Ovary (tissue), 9 donors: Measurements from ENCODE around the gene STK38L. TPM values are rescaled to one million over a fixed set of nuclear protein-coding genes. Genes with fewer than 3 reads are reported as not detected.

Experiments used
- DNase-seq, 5 donors: peaks; one replicate each; pipeline ENCODE4 v3.0.0-alpha.2; 2019 to 2020
- H3K27ac ChIP-seq, 2 donors: fragments of 200-600 bp; one replicate each; pipeline versions ENCODE4 v1.5.1 to v1.8.0; 2019 to 2022
- H3K27me3 ChIP-seq: fragments of 200-600 bp; one replicate; pipeline ENCODE4 v1.8.0; 2022
- H3K36me3 ChIP-seq: fragments of 200-600 bp; sonication (generic); one replicate; pipeline ENCODE4 v1.5.1; 2019
- H3K4me1 ChIP-seq: one replicate; pipeline ENCODE4 v1.8.1; 2013; ENCODE audit warnings: mild to moderate bottlenecking, moderate library complexity; ENCODE audit not compliant: insufficient read depth
- H3K4me3 ChIP-seq: fragments of 200-600 bp; sonication (generic); one replicate; pipeline ENCODE4 v1.5.1; 2017
- H3K9me3 ChIP-seq, 2 donors: fragments of 200-600 bp in 1 of 2; sonication (generic) in 1 of 2; one replicate each; pipeline versions ENCODE4 v1.5.1 to v1.8.1; 2013 to 2019; ENCODE audit warnings: mild to moderate bottlenecking in 1 of 2, moderate library complexity in 1 of 2
- EP300 ChIP-seq: sonication (generic); formaldehyde crosslinking; IDR thresholded peaks from one replicate; pipeline ENCODE4 v1.6.1; 2017; ENCODE audit warnings: antibody characterized with exemption
- POLR2A ChIP-seq: fragments of 450-650 bp; IDR thresholded peaks from one replicate; pipeline ENCODE4 v1.6.1; 2017; ENCODE audit warnings: antibody characterized with exemption, mild to moderate bottlenecking, moderate library complexity
- WGBS, 3 donors: extraction: QIAGEN DNeasy Blood & Tissue Kit in 1 of 3; methylation state at CpG; one replicate each; pipeline versions ENCODE4 v1.1.5 to v1.1.7; 2013 to 2017; 5-methylcytosine and 5-hydroxymethylcytosine counted together
- intact Hi-C, 4 donors: fragments of 100-400 bp; cut with DNase I; formaldehyde crosslinking; loops; one replicate each; pipeline versions ENCODE4 v1.11.0 to v1.15.1; 2022 to 2023
- polyA plus RNA-seq, 2 donors: library from polyadenylated mRNA; stranded (reverse); fragments of 200-250 nt in 1 of 2; fragments of 350-450 nt in 1 of 2; fragmentation: Illumina TruSeq in 1 of 2; extraction: RNeasy Lipid Tissue Mini Kit (QIAGEN cat#74804) in 1 of 2; gene quantifications; one replicate each; pipeline ENCODE4 v1.2.3, GENCODE V29; 2013 to 2014
- total RNA-seq, 7 donors: library from RNA; depleted of rRNA in 2 of 7; stranded (reverse); fragments of >200 nt in 2 of 7; fragmentation: NEBNext Ultra II Directional in 3 of 7; extraction: Animal tissue kit (Norgen Biotek cat#: 25700) in 3 of 7; gene quantifications; one replicate each; pipeline versions ENCODE4 v1.1.0 to v1.2.4, GENCODE V29; 2016 to 2023
- TF ChIP-seq, protein P1 (sequence below), 3 donors: fragments of 450-650 bp in 2 of 3; fragments of 200-600 bp in 1 of 3; IDR thresholded peaks; one replicate each; pipeline versions ENCODE4 v1.5.1 to v1.8.0; 2016 to 2022; ENCODE audit warnings: antibody characterized with exemption in 3 of 3, mild to moderate bottlenecking in 1 of 3
- donor health status: DM: no; HTN: no; CAD: no; lungs with moderate emphysema.
- donor health status: DM: no; HTN: no; CAD: no.
- donor health status: Bipolar disorder and iron deficiency.
- donor health status: DM: yes; HTN: yes; CAD: no.
- donor health status: DM: no; HTN: no; CAD: no.
- donor health status: DM: yes; HTN: yes; CAD: no.

STK38L gene
- total and polyA plus RNA-seq, 9 donors = 7.4 to 24.7 (median 16.8) TPM

DNA sequence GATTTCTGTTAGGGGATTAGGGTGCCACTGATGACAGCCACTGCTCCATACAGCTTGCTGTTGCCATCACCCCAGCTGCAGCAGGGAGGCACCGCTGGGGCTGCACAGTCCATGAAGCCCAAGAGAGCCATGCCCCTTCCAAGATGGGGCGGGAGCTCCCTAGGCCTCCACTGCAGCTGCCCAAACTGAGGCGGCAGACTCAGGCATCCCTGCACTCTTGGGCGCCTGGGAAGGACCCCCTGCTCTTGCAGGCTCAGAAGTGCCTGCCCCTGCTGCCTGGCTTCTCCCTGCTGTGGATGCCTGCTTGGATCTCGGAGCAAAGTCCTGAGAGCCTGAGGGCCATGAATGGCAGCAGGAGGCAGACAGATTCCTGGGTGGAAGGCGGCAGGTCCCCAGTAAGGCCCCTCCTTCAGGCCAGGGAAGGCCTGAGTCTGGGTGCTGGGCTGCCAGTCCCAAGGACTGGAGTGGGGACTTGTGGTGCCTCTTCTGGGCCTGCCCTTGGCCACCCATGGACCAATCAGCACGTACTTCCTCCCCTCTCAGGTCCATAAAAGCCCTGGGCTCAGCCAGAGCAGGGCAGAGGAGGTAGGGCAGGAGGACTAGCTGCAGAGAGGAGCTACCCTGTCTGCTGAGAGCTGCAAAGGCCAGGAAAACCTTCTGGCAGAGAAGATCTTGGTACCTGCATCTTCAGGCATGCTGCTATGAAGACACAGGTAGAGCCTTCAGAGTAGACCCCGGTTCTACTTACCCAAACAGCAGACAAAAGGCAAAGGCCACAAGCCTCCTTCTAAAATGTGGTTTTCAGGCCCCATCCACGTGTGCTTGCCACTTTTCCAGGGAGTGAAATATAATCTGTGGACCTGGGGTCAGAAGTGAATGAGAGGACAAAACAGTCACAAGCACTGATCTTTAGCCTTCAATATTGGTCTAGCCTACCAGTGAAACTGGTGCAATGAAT lies 30.0 kb upstream of the STK38L start:
- intact Hi-C loops = no loop called here
- no peaks in the 10 kb centered on the region for H3K27me3 ChIP-seq
- no peaks in the 10 kb centered on the region for H3K9me3 ChIP-seq
- no peak overlapping the region for H3K27ac ChIP-seq
- H3K36me3 ChIP-seq = no peaks in the 10 kb centered on the region
- H3K4me3 ChIP-seq = no peak overlapping the region
- 91 to 93% (median 93%) methylated on average over 9 of the region's 9 CpGs for WGBS, 3 donors
- no peaks in the 10 kb centered on the region for H3K4me1 ChIP-seq
- DNase-seq = no peak
- TF ChIP-seq POLR2A (no peak), EP300 (no peak)
- TF ChIP-seq, protein P1, sequence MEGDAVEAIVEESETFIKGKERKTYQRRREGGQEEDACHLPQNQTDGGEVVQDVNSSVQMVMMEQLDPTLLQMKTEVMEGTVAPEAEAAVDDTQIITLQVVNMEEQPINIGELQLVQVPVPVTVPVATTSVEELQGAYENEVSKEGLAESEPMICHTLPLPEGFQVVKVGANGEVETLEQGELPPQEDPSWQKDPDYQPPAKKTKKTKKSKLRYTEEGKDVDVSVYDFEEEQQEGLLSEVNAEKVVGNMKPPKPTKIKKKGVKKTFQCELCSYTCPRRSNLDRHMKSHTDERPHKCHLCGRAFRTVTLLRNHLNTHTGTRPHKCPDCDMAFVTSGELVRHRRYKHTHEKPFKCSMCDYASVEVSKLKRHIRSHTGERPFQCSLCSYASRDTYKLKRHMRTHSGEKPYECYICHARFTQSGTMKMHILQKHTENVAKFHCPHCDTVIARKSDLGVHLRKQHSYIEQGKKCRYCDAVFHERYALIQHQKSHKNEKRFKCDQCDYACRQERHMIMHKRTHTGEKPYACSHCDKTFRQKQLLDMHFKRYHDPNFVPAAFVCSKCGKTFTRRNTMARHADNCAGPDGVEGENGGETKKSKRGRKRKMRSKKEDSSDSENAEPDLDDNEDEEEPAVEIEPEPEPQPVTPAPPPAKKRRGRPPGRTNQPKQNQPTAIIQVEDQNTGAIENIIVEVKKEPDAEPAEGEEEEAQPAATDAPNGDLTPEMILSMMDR (IDR thresholded peaks at IDR 0.05) = no peak

DNA sequence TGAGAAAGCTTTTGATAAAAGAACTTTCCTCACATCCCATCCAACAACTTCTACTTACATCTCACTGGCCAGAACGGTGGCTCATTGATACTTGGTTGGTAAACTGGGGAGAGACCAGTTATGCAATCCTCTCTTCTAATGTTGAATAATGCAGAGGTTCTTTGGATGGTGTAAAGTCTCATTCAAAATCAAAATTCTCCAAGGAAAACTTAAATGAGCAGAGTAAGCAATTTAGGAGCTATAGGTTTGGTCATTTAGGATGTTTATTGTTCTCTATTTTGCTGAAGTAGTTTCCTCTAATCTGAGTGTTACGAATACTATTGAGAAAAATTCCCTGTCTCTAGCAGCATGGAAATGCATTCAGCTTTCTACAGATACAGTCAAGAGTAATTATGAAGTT lies 26.5 kb upstream of the STK38L start:
- Histone ChIP-seq H3K27me3 (no peaks in the 10 kb centered on the region), H3K27ac (no peak overlapping the region), H3K36me3 (no peaks in the 10 kb centered on the region), H3K4me3 (no peak overlapping the region), H3K4me1 (no peaks in the 10 kb centered on the region), H3K9me3 (no peaks in the 10 kb centered on the region)
- 84 to 95% (median 84%) methylated on average over 2 of the region's 2 CpGs for WGBS, 3 donors
- intact Hi-C loops = no loop called here
- DNase-seq = no peak
- no peak for TF ChIP-seq EP300
- TF ChIP-seq, protein P1 (IDR thresholded peaks at IDR 0.05) = no peak

DNA sequence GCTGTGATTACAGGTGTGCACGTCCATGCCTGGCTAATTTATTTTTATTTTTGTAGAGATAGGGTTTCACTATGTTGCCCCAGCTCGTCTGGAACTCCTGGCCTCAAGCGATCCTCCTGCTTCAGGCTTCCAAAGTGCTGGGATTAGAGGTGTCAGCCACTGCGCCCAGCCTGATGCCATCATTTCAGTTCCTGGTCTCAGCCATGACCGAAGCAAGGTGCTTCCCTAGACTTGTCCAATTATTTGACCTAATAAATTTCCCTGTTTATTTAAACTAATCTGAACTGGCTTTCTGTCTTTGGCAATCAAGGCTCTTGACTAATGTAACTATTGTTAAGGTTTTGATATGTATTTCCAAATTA lies 24.4 kb upstream of the STK38L start:
- no peak for DNase-seq
- Histone ChIP-seq H3K36me3 (no peaks in the 10 kb centered on the region), H3K4me1 (no peaks in the 10 kb centered on the region), H3K4me3 (no peak overlapping the region), H3K27ac (no peak overlapping the region), H3K27me3 (no peaks in the 10 kb centered on the region), H3K9me3 (no peaks in the 10 kb centered on the region)
- intact Hi-C loops = no loop called here
- TF ChIP-seq EP300 (no peak), POLR2A (no peak)
- TF ChIP-seq, protein P1 (IDR thresholded peaks at IDR 0.05) = no peak
- 77 to 81% (median 77%) methylated on average over 5 of the region's 5 CpGs for WGBS, 3 donors

DNA sequence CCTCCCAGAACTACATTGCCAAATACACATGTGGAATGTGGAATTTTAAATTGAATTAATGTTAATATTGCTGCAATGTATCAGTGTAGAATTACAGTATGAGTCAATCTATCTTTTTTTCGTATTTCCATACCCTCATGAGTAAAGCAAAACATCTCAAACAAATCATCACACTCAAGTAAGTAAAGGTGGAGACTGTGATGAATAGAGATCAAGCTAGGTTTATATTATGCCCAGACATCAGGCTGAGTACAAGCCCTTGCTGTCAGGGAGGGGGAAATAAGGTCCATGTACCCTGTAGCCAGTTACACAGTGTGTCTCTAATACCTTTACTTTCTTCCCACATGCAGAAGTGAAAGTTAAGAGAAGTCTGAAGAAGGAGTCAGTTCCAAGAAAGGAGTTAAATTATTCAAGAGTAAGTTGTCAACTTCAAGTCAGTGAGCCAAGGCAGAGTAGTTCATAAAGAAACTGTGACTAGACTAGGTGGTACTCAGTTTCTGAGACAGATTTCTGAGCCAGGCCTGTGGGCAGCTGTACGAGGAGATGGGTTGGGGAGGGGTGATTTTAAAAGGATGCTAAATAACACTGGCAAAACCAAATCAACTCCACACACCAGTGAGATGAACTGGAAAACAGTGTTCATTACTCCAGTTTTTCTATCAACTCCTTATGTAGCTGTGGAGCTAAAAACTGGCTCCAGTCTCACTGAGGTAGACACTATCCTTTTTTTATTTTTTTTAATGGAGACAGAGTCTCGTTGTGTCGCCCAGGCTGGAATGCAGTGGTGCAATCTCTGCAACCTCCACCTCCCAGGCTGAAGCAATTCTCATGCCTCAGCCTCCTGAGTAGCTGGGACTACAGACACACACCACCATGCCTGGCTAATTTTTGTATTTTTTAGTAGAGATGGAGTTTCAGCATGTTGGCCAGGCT lies 23.8 kb upstream of the STK38L start:
- Histone ChIP-seq H3K27me3 (no peaks in the 10 kb centered on the region), H3K36me3 (no peaks in the 10 kb centered on the region), H3K9me3 (no peaks in the 10 kb centered on the region), H3K4me1 (no peaks in the 10 kb centered on the region), H3K4me3 (no peak overlapping the region), H3K27ac (no peak overlapping the region)
- TF ChIP-seq, protein P1 (IDR thresholded peaks at IDR 0.05) = no peak
- TF ChIP-seq EP300 (no peak), POLR2A (no peak)
- intact Hi-C loops = no loop called here
- DNase-seq = no peak
- 64 to 81% (median 78%) methylated on average over 4 of the region's 4 CpGs for WGBS, 3 donors
